NCI-H146 treated with DMSO at 0.1 percent for 48 hours (cell line): Measurements from ENCODE around the gene SMARCC1.

Source experiments
- DNase-seq: peaks from one replicate; lab custom pipeline; 2025; ENCODE audit not compliant: unreplicated experiment; lab: John Stamatoyannopoulos, UW

The SMARCC1 gene

GRCh38 chr3:47590216-47590615 is 191.5 kb downstream of the SMARCC1 start:
- no peak for DNase-seq

DNA sequence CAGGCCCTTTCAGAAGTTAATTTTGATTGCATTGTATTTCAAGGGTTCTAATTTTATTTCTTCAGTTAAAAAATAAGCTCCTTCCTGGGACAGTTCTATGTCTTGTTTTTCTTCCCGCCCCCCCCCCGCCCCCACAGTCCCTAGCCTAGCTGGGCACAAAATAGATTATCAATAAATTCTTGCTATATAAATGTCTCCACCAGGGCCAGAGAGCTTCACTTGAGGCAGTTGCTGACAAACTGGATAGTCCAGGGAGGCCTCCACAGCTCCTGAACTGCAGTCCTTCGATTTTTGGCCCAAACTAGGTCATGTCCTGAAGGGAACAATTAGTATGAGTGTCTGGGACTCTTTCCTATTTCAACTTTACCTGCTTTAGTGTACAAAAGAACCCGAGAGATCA is 193.1 kb downstream of the SMARCC1 start:
- DNase-seq, result no peak

GRCh38 chr3:47588053-47588452 is 193.6 kb downstream of the SMARCC1 start:
- DNase-seq, result no peak

DNA sequence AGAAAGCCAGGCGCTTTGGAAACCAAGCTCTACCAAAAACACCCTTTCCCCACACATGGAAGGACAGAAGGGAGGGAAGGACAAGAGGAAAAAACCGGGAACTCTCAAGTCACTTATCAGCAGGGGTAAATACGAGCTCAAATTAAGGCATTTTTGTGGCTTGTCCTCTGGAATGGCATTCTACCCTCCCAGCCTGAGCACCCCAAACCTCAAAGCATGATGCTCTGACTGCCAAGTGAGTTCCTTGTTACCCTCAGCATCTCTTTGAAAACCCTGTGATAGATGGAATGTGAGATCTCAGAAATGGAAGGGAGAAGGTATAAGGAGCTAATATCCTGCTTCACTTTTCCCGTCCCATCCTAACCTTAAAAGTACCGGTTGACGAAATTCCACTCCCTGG is 194.9 kb downstream of the SMARCC1 start:
- DNase-seq, result no peak

DNA sequence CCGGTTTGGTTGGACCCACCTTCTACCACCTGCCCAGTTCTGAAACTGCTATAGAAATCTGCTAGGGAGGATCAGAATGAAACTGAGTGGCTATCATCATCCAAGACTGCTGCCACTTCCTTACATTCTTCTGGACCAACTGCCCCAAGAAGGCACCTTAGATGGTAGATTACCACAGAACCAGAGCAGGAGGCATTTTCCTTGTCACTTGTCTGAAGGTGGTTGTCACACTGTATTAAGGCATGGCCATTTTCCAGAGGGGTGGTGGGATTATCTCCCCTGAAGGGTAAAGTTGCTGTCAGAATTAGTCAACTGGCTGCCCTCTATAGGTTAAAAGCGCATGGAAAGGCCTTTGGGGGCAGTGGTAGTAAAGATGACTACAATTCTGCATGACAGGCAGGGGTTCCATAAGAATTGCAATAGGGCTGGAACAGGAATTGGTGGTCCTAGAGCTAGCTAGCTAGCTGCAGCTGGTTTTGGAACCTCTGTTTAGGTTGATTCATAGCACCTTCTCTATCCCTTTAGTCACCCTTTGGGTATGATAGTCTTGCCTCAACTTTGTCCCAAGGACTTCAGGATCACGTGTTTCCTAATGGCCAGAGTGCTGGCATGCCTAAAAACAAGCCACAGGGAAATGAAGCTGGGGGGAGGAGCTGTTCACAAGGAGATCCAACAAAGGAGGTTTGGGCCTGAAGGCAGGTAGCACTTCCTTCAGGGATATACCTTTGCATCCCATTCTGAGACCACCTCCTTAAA is 198.2 kb downstream of the SMARCC1 start:
- no peak for DNase-seq

DNA sequence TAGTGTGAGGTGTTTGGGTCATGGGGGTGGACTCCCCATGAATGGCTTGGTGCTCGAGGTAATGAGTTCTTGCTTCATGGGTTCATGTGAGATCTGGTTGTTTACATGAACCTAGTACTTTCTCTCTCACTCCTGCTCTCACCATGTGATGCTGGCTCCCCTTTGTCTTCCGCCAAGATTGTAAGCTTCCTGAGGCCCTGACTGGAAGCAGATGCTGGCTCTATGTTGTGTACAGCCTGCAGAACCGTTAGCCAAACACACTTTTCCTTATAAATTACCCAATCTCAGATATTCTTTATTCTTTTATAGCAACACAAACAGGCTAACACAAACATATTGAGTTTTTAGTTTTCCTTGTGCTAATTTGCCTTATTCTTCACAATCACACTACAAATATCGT is 199.9 kb downstream of the SMARCC1 start:
- DNase-seq, result no peak

- DNase-seq, result no peak
Measured at GRCh38 chr3:47581422-47581821, 200.3 kb downstream of the SMARCC1 start.

DNA sequence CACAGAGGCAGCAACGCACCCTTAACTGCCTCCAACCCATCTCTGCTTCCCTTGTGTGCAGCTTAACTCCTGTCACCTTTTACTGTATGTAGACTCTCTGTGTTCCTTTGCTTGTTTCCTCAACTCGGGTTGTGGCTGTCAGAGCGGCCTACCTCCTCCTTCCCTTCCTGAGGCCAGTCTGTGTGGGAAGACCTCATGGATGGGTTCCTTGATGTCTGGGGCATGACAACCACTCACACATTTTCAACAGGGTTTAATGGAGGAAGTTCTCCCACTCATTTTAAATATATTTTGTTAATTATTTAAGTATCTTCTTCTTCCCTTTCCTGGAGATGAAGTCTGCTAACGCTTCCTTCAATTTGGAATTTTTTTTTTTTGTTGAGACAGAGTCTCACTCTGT is 201.2 kb downstream of the SMARCC1 start:
- DNase-seq, result no peak

- no peak for DNase-seq
Measured at GRCh38 chr3:47579875-47580274, 201.8 kb downstream of the SMARCC1 start.

DNA sequence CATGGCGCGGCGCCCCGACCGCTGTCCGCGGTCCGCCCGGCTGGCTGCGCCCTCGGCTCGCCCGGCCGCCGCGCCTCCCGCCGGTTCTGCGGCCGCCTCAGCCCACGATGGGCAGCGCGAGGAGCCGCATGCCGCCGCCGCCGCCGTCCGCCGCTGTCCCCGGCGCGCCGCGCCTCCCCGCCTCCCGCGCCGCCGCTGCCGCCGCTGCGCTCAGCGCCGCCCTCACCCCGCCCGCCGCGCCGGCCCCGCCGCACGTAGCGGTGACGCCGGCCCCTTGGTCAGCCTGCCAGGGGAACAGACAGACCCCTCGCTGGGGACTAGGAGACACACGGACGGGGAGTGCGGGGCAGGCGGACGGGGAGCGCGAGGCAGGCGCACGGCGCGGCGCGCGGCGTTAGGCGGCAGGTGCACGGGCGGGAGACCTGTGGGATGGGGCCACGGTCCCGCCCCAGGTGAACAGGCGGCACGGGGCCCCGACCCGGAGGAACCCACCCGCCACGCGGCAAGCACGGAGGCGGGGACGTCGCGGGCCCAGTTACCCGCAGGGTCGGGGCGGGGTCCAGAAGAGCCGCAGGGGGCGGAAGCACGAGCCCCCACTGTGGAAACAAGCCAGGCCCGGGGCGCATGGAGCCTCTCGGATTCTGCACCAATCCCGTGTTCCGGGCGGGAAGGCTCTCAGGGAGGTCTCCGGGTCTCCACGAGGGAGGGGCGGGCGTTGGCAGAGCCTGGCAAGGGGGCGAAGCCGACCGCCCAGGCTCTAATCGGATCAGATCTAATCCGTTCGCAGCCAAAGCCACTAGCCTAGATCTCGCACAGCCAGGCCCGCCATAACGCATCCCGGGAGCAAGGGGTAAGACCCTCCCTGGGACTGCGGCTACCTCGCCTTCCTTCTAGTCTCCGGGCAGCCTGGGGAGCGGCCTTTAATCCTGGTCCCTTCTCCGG is 202.7 kb downstream of the SMARCC1 start, which contains the start of gene CSPG5:
TSS of gene CSPG5 (minus strand) at position 175 of the 942 bp plus-strand sequence. CDS start at position 3, 172 bp downstream.
- no peak for DNase-seq

DNA sequence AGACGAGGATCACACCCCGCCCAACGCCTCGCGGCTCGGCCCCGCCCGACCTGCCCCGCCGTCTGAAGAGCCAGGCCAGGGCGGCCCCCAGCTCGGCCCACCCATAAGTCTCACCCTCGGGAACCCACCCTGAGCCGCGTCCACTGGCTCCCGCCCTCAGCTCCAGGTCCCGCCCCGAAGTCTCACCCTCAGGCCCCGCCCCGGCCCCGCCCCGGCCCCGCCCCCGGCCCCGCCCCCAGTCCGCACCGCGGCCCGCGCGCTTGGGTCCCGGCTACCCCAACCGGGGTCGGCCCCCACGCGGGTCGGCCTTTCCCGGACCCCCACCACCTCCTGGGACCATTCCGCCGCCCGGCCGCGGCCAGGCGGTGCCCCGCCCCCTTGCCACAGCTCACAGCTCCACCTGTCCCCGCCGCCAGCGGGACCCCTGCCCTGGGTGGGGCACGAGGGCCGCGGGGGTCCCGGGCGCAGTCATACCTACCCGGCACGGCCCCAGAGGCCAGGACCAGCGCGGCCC is 203.5 kb downstream of the SMARCC1 start:
- DNase-seq, result no peak

DNA sequence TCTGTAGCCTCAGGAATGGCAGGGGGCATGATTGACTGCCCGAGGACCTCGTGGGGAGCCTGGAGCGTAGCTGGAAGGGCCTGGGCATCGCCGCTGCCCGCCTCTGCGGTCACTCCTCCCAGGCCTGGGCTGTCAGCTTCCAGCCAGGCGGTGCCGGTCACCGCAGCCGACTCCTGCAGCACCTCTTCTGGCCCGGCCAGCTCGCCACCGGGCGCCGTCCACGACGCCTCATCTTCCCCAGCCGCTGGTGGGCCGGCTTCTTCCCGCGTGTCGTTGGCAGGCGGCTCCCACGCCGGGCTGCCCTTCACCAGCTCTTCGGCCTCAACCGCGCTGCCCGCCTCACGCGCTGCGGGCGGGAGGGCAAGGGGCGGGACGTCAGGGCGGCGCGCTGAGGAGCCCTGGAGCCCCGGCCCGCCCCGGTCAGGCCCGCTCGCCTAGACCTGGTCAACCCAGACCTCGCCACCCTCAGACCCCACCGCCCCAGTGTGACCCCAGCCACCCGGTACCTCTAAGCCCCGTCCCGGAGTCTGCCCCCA is 204.0 kb downstream of the SMARCC1 start:
- DNase-seq, result no peak

GRCh38 chr3:47573190-47574172 is 208.2 kb downstream of the SMARCC1 start:
- DNase-seq, result no peak

DNA sequence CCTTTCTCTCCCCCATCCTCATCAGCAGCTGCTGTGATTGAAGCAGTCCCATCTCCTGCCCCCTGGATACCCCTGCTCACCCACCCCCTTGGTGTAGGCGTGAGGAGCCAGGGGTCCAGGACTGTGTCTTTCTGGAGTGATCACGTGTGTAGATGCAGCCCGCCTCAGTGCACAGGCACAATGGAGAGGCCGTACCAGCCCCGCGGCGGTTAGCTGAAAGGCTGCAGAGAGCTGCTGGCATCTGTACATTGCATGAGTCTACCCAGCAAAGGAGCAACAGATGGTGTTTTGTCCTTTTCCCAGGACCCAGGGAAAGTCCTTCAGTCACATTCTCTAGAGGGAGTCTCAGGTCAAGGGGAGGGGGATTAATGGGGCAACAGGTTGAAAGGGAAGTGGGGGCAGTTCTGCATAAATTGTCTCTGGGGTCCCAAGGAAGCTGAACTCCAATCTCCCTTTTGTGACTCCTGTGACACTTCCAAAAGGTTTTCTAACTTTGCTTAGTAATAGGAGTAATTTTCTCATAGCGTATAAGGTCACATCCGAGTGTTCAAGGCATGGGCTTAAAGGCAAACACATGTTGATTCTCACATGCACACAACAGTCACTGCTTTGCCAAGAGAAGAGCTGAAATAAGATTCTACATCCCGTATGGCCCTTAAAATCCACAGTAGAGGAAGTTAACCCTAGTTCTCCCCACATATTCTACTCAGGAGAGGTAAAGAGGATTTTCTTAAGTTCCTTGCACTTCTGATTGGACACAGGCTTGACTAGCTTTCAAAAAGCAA is 210.1 kb downstream of the SMARCC1 start:
- DNase-seq, result no peak

DNA sequence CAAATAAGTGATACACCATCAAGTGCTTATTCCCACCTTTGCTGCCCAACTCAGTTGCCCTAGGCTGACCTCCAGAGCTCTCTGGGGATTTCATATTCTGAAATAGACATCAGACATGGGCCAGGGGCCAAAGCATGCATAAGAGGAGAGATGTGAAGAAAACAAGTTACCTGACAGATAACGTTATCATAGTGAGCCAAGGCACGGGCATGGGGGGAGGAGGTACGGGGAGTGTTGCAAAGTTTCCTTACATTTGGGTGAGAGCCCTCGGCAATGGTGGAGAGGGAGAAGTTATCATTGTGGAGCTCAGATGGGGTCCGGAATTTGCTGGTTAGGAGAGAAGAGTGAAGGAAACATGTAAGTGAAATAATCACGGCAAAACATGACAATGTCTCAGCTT is 212.8 kb downstream of the SMARCC1 start:
- no peak for DNase-seq

- DNase-seq, result no peak
Measured at GRCh38 chr3:47567149-47567548, 214.5 kb downstream of the SMARCC1 start.

- no peak for DNase-seq
Measured at GRCh38 chr3:47566667-47567066, 215.0 kb downstream of the SMARCC1 start.

GRCh38 chr3:47565734-47566550 is 215.8 kb downstream of the SMARCC1 start:
- DNase-seq, result no peak

DNA sequence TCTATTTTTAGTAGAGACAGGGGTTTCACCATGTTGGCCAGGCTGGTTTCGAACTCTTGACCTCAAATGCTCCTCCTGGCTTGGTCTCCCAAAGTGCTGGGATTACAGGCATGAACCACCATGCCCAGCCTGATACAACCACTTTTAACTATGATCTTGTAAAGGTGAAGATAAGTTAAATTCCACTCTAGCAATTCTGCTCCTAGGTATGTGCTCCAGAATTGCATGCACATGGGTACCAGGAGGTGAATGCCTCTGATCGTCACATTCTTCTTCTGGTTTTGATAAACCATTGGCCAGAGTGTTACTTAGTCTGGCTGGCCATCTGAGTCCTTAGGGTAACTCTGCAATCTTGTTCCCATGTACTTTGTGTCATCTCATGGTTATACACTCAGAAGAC is 225.3 kb downstream of the SMARCC1 start:
- no peak for DNase-seq
